NCI-H69 (cell line): ENCODE data around the gene DEPDC4.
A peak's percentile ranks its signal among the peaks of the same experiment; 100 is the strongest.

ENCODE experiments used
- DNase-seq: peaks from one replicate; lab custom pipeline; 2025; lab: John Stamatoyannopoulos, UW

The DEPDC4 gene

DNA sequence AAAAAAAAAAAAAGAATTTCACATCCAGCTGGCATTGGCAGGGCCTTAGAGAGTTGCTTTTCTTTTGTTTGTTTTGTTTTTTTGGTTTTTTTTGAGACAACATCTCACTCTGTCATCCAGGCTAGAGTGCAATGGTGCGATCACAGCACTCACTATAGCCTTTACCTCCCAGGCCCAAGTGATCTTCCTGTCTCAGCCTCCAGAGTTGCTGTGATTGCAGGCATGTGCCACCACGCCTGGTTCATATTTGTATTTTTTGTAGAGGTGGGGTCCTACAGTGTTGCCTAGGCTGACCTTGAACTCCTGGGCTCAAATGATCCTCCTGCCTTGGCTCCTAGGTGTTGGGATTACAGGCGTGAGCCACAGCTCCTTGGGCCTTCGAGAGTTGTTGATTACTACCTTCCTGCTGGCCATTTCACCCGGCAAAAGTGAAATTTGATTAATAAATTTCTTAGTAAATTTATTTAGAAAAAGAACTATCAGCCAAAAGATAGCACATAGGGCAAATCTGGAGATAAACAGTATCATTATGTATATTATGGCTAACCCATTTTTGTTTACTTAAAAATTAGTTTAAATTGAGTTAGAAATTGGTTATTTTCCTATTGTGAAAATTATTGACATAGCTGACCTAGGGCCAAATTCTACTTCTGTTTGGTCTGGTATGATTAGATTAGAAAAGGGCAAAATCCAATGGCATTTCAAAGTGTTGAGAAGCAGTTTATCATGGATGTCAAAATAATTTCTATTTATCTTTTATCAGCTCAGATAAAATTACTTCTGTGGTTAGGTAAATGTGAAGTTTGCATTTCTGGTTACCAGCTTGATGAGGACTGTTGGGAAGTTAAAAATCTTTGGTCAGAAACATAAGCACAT is 53.6 kb downstream of the DEPDC4 start:
- DNase-seq = no peak

DNA sequence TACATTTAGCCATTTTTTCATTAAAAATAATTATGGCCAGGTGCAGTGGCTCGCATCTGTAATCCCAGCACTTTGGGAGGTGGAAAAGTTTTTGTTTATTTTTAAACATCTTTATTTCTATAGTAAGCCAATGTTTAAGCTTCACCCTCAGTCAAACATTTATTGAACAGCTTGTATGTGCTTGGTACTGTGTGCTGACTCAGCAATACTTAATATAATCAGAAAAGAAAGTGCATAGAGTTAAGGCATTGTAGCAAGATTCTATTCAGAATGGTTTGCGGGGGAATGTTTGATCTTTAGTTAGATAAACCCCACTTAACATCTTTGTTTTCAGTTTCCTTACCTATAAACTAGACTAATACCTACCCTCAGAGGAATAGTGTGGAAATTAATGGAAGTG is 55.2 kb downstream of the DEPDC4 start:
- no peak for DNase-seq

GRCh38 chr12:100208834-100209233 is 58.0 kb downstream of the DEPDC4 start:
- no peak for DNase-seq

DNA sequence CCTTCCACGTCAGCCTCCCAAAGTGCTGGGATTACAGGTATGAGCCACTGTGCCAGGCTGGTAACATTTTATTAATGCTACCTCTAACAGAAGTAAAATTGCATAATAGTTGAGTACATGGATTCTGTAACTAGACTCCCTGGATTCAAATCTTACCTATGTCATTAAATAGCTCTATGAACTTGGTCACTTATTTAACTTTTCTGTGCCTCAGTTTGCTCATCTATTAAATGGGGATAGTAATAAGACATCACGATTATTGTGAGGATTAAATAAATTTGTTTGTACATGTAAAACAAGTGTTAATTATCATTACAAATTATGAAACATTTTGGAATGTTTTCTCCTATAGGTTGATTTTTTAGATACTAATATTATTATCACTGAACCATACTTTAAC is 59.6 kb downstream of the DEPDC4 start:
- DNase-seq = no peak

- DNase-seq = no peak
Observed at GRCh38 chr12:100201604-100202423, 65.1 kb downstream of the DEPDC4 start.

DNA sequence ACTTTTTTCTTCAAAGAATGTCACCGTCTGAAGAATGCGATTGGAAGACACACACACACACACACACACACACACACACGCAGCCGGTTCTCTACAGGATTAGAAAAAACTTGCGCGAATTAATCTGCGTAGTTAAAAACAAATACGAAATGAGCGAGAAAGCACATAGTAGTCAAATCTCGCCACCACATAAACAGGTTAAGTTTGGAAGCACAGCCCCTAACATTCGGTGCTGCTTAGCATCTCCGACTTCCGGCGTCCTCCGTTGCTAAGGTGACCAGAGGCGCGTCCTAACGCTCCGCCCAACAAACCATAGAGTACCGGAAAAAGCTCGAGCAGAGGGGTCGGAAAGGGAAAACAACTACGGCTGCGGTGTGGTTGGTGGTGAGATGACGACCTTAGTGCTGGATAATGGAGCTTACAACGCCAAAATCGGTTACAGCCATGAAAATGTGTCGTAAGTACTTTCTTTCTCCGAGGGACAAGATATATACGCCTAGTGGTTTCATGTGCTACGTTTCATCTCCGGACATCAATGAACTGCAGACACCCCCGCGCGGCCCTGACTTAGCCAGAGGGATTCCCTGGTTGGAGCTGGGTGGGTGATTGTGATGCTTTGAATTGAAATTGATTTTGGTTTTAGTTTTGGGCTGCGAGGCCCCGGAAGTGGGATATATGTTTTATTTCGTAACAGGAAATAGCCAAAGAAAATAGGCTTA is 66.3 kb downstream of the DEPDC4 start, which contains the start of gene ACTR6:
Gene ACTR6, plus strand, starts transcription at position 353 of the 719 bp plus-strand sequence. Its CDS starts 37 bp downstream, at position 390.
- peak; percentile 98 for DNase-seq

DNA sequence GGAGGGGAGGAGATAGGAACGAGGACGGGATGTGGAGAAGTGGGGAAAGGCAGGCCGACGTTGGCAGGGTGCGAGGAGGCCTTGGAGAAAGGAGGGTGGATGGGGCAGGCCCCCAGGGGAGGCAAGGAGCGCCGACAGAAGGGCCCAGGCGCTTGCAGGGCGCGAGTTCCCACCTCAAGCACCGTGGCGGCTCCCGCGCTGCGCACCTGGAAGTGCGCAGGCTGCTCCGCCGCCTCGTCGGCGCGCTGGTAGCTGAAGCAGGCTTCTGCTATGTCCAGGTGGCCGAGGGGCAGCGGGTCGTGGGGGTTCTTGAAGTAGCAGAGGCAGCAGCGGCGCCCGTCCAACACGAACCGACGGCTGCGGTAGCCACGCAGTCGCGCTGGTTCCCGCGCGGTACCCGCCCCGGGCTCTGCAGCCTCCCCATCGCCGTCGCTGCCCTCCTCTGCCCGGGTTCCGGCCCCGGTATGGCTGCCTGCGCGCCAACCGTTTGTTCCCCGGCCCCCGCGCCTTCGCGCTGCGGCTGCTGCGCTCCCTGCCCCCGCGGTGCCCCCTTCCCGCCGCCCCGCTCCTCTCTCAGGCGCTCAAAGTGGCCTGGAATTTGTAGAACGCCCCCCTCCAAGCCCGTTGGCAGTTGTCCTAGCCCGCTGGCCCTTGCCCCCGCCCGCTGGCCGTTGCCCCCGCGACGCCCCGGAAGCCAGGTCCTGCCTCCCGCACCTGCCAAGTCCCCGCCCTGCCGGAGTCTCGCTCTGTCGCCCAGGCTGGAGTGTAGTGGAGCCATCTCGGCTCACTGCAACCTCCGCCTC is 67.3 kb downstream of the DEPDC4 start:
- DNase-seq = peak; percentile 93

- DNase-seq = peak; percentile 47
Observed at GRCh38 chr12:100199023-100199346, 67.9 kb downstream of the DEPDC4 start.

GRCh38 chr12:100197486-100197885 is 69.4 kb downstream of the DEPDC4 start:
- no peak for DNase-seq

GRCh38 chr12:100193085-100193484 is 73.8 kb downstream of the DEPDC4 start:
- DNase-seq = no peak
